ENCODE data around the gene RNF13.
"Not testable (repeated sequence)": the region's sequence is repeated elsewhere in the genome, so short reads cannot be mapped to it uniquely, and the experiment has no call there.

RNF13 gene

GRCh38 chr3:149977386-149977785 is 164.4 kb downstream of the RNF13 start:
- in situ Hi-C loops (cut with MboI; ENCODE audit: low sequenced_read_pairs, unreplicated experiment), result loop anchor here (10.0 kb wide), 1 partner anchor 207 kb away; no protein-coding TSS in a partner anchor
- DNase-seq (ENCODE audit: low spot score), result no peak

GRCh38 chr3:149981979-149982378 is 169.0 kb downstream of the RNF13 start:
- DNase-seq (ENCODE audit: low spot score); in situ Hi-C loops (cut with MboI; ENCODE audit: low sequenced_read_pairs, unreplicated experiment): not testable (repeated sequence)

More at GRCh38 chr3:149977386-149977785, 164.4 kb downstream of the RNF13 start:
- no peak for TF ChIP-seq CTCF (IDR thresholded peaks at IDR 0.05; ENCODE audit: borderline replicate concordance, control extremely low read depth, extremely low read depth, insufficient read depth, missing control alignments)

GRCh38 chr3:149983053-149983452 is 170.0 kb downstream of the RNF13 start:
- DNase-seq (ENCODE audit: low spot score); in situ Hi-C loops (cut with MboI; ENCODE audit: low sequenced_read_pairs, unreplicated experiment): not testable (repeated sequence)

- no peak for TF ChIP-seq CTCF (IDR thresholded peaks at IDR 0.05; ENCODE audit: borderline replicate concordance, control extremely low read depth, extremely low read depth, insufficient read depth, missing control alignments)
- DNase-seq (ENCODE audit: low spot score), result no peak
- in situ Hi-C loops (cut with MboI; ENCODE audit: low sequenced_read_pairs, unreplicated experiment), result no loop called here
Observed at GRCh38 chr3:149983628-149984027, 170.6 kb downstream of the RNF13 start.

GRCh38 chr3:149989307-149989706 is 176.3 kb downstream of the RNF13 start:
- in situ Hi-C loops (cut with MboI; ENCODE audit: low sequenced_read_pairs, unreplicated experiment), result no loop called here
- no peak for DNase-seq (ENCODE audit: low spot score)
- TF ChIP-seq CTCF (IDR thresholded peaks at IDR 0.05; ENCODE audit: borderline replicate concordance, control extremely low read depth, extremely low read depth, insufficient read depth, missing control alignments), result no peak

GRCh38 chr3:149990423-149990948 is 177.5 kb downstream of the RNF13 start:
- in situ Hi-C loops (cut with MboI; ENCODE audit: low sequenced_read_pairs, unreplicated experiment), result no loop called here
- no peak for TF ChIP-seq CTCF (IDR thresholded peaks at IDR 0.05; ENCODE audit: borderline replicate concordance, control extremely low read depth, extremely low read depth, insufficient read depth, missing control alignments)
- no peak for DNase-seq (ENCODE audit: low spot score)

- no peak for TF ChIP-seq CTCF (IDR thresholded peaks at IDR 0.05; ENCODE audit: borderline replicate concordance, control extremely low read depth, extremely low read depth, insufficient read depth, missing control alignments)
- DNase-seq (ENCODE audit: low spot score), result no peak
- in situ Hi-C loops (cut with MboI; ENCODE audit: low sequenced_read_pairs, unreplicated experiment), result no loop called here
Observed at GRCh38 chr3:149992416-149993058, 179.5 kb downstream of the RNF13 start.
